ENCODE measurements around the gene TDRD7.

The TDRD7 gene

GRCh38 chr9:97531888-97532376 lies 120.0 kb downstream of the TDRD7 start:
- no peak for DNase-seq (ENCODE audit: low spot score)
- Histone ChIP-seq H3K4me1 (ENCODE audit: insufficient read depth, poor library complexity, severe bottlenecking) (no peaks in the 10 kb centered on the region), H3K4me3 (ENCODE audit: severe bottlenecking) (no peak overlapping the region), H3K36me3 (ENCODE audit: low read depth) (no peaks in the 10 kb centered on the region), H3K27ac (ENCODE audit: poor library complexity, severe bottlenecking) (no peak overlapping the region), H3K9me3 (ENCODE audit: severe bottlenecking) (no peaks in the 10 kb centered on the region), H3K27me3 (ENCODE audit: insufficient read depth, poor library complexity, severe bottlenecking) (no peaks in the 10 kb centered on the region)
- no peak for TF ChIP-seq CTCF (IDR thresholded peaks at IDR 0.05; ENCODE audit: poor library complexity, severe bottlenecking)
- no peak for ATAC-seq (ENCODE audit: low read depth)

- no peak overlapping the region for H3K27ac ChIP-seq (ENCODE audit: poor library complexity, severe bottlenecking)
- no peak for DNase-seq (ENCODE audit: low spot score)
- no peaks in the 10 kb centered on the region for H3K36me3 ChIP-seq (ENCODE audit: low read depth)
- no peak for TF ChIP-seq CTCF (IDR thresholded peaks at IDR 0.05; ENCODE audit: poor library complexity, severe bottlenecking)
- no peaks in the 10 kb centered on the region for H3K27me3 ChIP-seq (ENCODE audit: insufficient read depth, poor library complexity, severe bottlenecking)
- no peak for ATAC-seq (ENCODE audit: low read depth)
- H3K4me3 ChIP-seq (ENCODE audit: severe bottlenecking): no peak overlapping the region
- no peaks in the 10 kb centered on the region for H3K9me3 ChIP-seq (ENCODE audit: severe bottlenecking)
- H3K4me1 ChIP-seq (ENCODE audit: insufficient read depth, poor library complexity, severe bottlenecking): no peaks in the 10 kb centered on the region
These were observed 122.3 kb downstream of the TDRD7 start for GRCh38 chr9:97534185-97534584.

- no peaks in the 10 kb centered on the region for H3K27me3 ChIP-seq (ENCODE audit: insufficient read depth, poor library complexity, severe bottlenecking)
- DNase-seq (ENCODE audit: low spot score): no peak
- H3K4me3 ChIP-seq (ENCODE audit: severe bottlenecking): no peak overlapping the region
- no peak for ATAC-seq (ENCODE audit: low read depth)
- no peak for TF ChIP-seq CTCF (IDR thresholded peaks at IDR 0.05; ENCODE audit: poor library complexity, severe bottlenecking)
- H3K27ac ChIP-seq (ENCODE audit: poor library complexity, severe bottlenecking): no peak overlapping the region
- no peaks in the 10 kb centered on the region for H3K9me3 ChIP-seq (ENCODE audit: severe bottlenecking)
- no peaks in the 10 kb centered on the region for H3K4me1 ChIP-seq (ENCODE audit: insufficient read depth, poor library complexity, severe bottlenecking)
- no peaks in the 10 kb centered on the region for H3K36me3 ChIP-seq (ENCODE audit: low read depth)
These were observed 123.2 kb downstream of the TDRD7 start for GRCh38 chr9:97534961-97535594.

- DNase-seq (ENCODE audit: low spot score): no peak
- Histone ChIP-seq H3K36me3 (ENCODE audit: low read depth) (no peaks in the 10 kb centered on the region), H3K27ac (ENCODE audit: poor library complexity, severe bottlenecking) (no peak overlapping the region), H3K4me1 (ENCODE audit: insufficient read depth, poor library complexity, severe bottlenecking) (no peaks in the 10 kb centered on the region), H3K4me3 (ENCODE audit: severe bottlenecking) (no peak overlapping the region), H3K9me3 (ENCODE audit: severe bottlenecking) (no peaks in the 10 kb centered on the region), H3K27me3 (ENCODE audit: insufficient read depth, poor library complexity, severe bottlenecking) (no peaks in the 10 kb centered on the region)
- ATAC-seq (ENCODE audit: low read depth): no peak
- no peak for TF ChIP-seq CTCF (IDR thresholded peaks at IDR 0.05; ENCODE audit: poor library complexity, severe bottlenecking)
These were observed 123.9 kb downstream of the TDRD7 start for GRCh38 chr9:97535771-97536170.

- no peaks in the 10 kb centered on the region for H3K4me1 ChIP-seq (ENCODE audit: insufficient read depth, poor library complexity, severe bottlenecking)
- H3K36me3 ChIP-seq (ENCODE audit: low read depth): no peaks in the 10 kb centered on the region
- ATAC-seq (ENCODE audit: low read depth) (no peak), DNase-seq (ENCODE audit: low spot score) (no peak)
- TF ChIP-seq CTCF (IDR thresholded peaks at IDR 0.05; ENCODE audit: poor library complexity, severe bottlenecking): no peak
- no peaks in the 10 kb centered on the region for H3K27me3 ChIP-seq (ENCODE audit: insufficient read depth, poor library complexity, severe bottlenecking)
- no peaks in the 10 kb centered on the region for H3K9me3 ChIP-seq (ENCODE audit: severe bottlenecking)
- no peak overlapping the region for H3K27ac ChIP-seq (ENCODE audit: poor library complexity, severe bottlenecking)
- H3K4me3 ChIP-seq (ENCODE audit: severe bottlenecking): no peak overlapping the region
These were observed 124.6 kb downstream of the TDRD7 start for GRCh38 chr9:97536480-97536879.
